OCI-LY1 (cell line): ENCODE data around the gene COBL.

Experiments used
- CTCF ChIP-seq: fragments of 200-600 bp; sonication (generic), shearing (Covaris generic); IDR thresholded peaks from 2 replicates; pipeline ENCODE4 v1.5.1; 2017; ENCODE audit warnings: mild to moderate bottlenecking, antibody characterized with exemption, low read length, moderate library complexity, mixed read lengths
- EZH2 ChIP-seq: fragments of 200-600 bp; sonication (generic), shearing (Covaris generic); IDR thresholded peaks from 2 replicates; pipeline ENCODE4 v1.8.0; 2017; ENCODE audit warnings: borderline replicate concordance, mixed run types, mild to moderate bottlenecking, antibody characterized with exemption, low read length, moderate library complexity, mixed read lengths

- TF ChIP-seq CTCF, result no peak
- no peak for TF ChIP-seq EZH2
Observed at GRCh38 chr7:51069411-51070083, 247.1 kb downstream of the COBL start.
